B cell (primary cell): ENCODE data around the gene NOC4L.

ENCODE experiments used
- EZH2 ChIP-seq: IDR thresholded peaks from 2 replicates; pipeline ENCODE4 v1.6.1; 2012; ENCODE audit warnings: borderline replicate concordance, low read depth, mild to moderate bottlenecking, moderate library complexity, low read length; ENCODE audit not compliant: insufficient read depth, poor library complexity, severe bottlenecking
- TF ChIP-seq, protein P1 (sequence below): fragments of 200-600 bp; IDR thresholded peaks from one replicate; pipeline ENCODE4 v1.8.0; 2022; ENCODE audit warnings: antibody characterized with exemption, mild to moderate bottlenecking

DNA sequence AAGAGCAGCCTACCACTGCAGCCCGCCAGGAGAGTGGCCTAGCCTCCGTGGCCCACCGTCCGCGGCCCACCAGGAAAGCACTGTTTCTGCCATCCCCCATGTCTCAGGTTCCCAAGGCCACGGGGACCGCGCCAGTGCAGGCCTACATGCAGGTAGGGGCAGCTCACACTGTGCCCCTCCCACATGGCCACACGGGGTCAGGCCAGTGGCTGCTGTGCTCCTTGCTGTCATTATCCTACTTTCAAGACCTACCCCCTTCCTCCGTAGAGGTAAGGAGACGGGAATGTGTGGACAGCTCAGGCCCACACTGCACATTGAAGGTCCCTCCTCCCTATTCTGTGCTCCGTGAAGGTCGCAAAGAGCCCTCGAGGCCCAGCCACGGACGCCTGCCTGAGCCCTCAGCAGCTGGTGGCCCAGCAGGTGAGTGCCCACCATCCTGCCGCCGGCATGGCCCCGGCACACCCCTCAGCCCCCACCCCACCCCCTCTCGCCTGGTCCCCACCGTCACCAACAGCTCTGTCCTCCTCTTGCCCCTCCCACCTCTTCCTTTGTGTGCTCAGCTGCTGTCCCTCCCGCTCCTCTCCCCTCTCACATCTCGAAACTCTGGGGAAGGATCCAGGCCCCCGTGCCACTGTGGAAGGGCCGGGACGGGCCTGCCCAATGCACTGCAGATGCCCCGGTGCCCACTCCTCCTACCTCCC lies 10.2 kb upstream of the NOC4L start:
- no peak for TF ChIP-seq EZH2
- TF ChIP-seq, protein P1, sequence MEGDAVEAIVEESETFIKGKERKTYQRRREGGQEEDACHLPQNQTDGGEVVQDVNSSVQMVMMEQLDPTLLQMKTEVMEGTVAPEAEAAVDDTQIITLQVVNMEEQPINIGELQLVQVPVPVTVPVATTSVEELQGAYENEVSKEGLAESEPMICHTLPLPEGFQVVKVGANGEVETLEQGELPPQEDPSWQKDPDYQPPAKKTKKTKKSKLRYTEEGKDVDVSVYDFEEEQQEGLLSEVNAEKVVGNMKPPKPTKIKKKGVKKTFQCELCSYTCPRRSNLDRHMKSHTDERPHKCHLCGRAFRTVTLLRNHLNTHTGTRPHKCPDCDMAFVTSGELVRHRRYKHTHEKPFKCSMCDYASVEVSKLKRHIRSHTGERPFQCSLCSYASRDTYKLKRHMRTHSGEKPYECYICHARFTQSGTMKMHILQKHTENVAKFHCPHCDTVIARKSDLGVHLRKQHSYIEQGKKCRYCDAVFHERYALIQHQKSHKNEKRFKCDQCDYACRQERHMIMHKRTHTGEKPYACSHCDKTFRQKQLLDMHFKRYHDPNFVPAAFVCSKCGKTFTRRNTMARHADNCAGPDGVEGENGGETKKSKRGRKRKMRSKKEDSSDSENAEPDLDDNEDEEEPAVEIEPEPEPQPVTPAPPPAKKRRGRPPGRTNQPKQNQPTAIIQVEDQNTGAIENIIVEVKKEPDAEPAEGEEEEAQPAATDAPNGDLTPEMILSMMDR: no peak
